Esophagus muscularis mucosa (tissue), 3 donors: ENCODE data around the gene PAQR9.

Experiments
- POLR2AphosphoS5 ChIP-seq, 2 donors: sonication (generic); formaldehyde crosslinking; IDR thresholded peaks; one replicate each; pipeline ENCODE4 v1.6.1; 2017; ENCODE audit warnings: antibody characterized with exemption in 2 of 2
- TF ChIP-seq, protein P1 (sequence below), 3 experiments: fragments of 200-600 bp in 2 of 3; fragments of 450-650 bp in 1 of 3; sonication (generic) in 2 of 3; IDR thresholded peaks; one replicate each; pipeline ENCODE4 v1.5.1; 2017 to 2019; ENCODE audit warnings: antibody characterized with exemption in 3 of 3, mild to moderate bottlenecking in 2 of 3, moderate library complexity in 1 of 3

DNA sequence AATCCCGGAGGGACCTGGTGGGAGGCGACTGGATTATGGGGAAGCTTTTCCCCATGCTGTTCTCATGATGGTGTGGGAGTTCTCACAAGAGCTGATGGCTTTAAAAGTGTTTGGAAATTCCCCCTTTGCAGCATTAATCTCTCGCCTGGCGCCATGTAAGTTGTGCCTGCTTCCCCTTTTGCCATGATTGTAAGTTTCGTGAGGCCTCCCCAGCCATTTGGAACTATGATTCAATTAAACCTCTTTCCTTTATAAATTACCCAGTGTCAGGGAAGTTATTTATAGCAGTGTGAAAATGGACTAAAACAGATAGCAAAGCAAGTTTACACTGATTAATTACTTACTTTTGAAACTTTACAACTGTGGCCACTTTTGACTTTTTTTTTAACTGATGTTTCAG is 27.2 kb upstream of the PAQR9 start:
- no peak for TF ChIP-seq POLR2AphosphoS5 (IDR thresholded peaks at IDR 0.05)
- TF ChIP-seq, protein P1, sequence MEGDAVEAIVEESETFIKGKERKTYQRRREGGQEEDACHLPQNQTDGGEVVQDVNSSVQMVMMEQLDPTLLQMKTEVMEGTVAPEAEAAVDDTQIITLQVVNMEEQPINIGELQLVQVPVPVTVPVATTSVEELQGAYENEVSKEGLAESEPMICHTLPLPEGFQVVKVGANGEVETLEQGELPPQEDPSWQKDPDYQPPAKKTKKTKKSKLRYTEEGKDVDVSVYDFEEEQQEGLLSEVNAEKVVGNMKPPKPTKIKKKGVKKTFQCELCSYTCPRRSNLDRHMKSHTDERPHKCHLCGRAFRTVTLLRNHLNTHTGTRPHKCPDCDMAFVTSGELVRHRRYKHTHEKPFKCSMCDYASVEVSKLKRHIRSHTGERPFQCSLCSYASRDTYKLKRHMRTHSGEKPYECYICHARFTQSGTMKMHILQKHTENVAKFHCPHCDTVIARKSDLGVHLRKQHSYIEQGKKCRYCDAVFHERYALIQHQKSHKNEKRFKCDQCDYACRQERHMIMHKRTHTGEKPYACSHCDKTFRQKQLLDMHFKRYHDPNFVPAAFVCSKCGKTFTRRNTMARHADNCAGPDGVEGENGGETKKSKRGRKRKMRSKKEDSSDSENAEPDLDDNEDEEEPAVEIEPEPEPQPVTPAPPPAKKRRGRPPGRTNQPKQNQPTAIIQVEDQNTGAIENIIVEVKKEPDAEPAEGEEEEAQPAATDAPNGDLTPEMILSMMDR (IDR thresholded peaks at IDR 0.05): no peak
